Measurements from ENCODE around the gene SLC52A3.
"Not testable (repeated sequence)": the region's sequence is repeated elsewhere in the genome, so short reads cannot be mapped to it uniquely, and the experiment has no call there.

Gene SLC52A3

GRCh38 chr20:801678-802077 lies 33.4 kb upstream of the SLC52A3 start:
- no peak for TF ChIP-seq CTCF (IDR thresholded peaks at IDR 0.05; ENCODE audit: extremely low read depth, missing control alignments)
- no peak for DNase-seq (ENCODE audit: low spot score)

GRCh38 chr20:800026-800425 lies 31.7 kb upstream of the SLC52A3 start:
- DNase-seq (ENCODE audit: low spot score): not testable (repeated sequence)

GRCh38 chr20:798746-799145 lies 30.4 kb upstream of the SLC52A3 start:
- not testable (repeated sequence) for DNase-seq (ENCODE audit: low spot score)

- no peak for DNase-seq (ENCODE audit: low spot score)
- TF ChIP-seq CTCF (IDR thresholded peaks at IDR 0.05; ENCODE audit: extremely low read depth, missing control alignments): no peak
Observed at GRCh38 chr20:796921-797320, 28.6 kb upstream of the SLC52A3 start.

- TF ChIP-seq CTCF (IDR thresholded peaks at IDR 0.05; ENCODE audit: extremely low read depth, missing control alignments): no peak
- no peak for DNase-seq (ENCODE audit: low spot score)
Observed at GRCh38 chr20:792248-792647, 23.9 kb upstream of the SLC52A3 start.

GRCh38 chr20:791056-791455 lies 22.8 kb upstream of the SLC52A3 start:
- no peak for DNase-seq (ENCODE audit: low spot score)

GRCh38 chr20:787825-788224 lies 19.5 kb upstream of the SLC52A3 start:
- TF ChIP-seq CTCF (IDR thresholded peaks at IDR 0.05; ENCODE audit: extremely low read depth, missing control alignments): no peak
- DNase-seq (ENCODE audit: low spot score): no peak

More at GRCh38 chr20:791056-791455, 22.8 kb upstream of the SLC52A3 start:
- TF ChIP-seq CTCF (IDR thresholded peaks at IDR 0.05; ENCODE audit: extremely low read depth, missing control alignments): no peak

- TF ChIP-seq CTCF (IDR thresholded peaks at IDR 0.05; ENCODE audit: extremely low read depth, missing control alignments): no peak
- no peak for DNase-seq (ENCODE audit: low spot score)
Observed at GRCh38 chr20:779771-780170, 11.5 kb upstream of the SLC52A3 start.

- no peak for TF ChIP-seq CTCF (IDR thresholded peaks at IDR 0.05; ENCODE audit: extremely low read depth, missing control alignments)
- no peak for DNase-seq (ENCODE audit: low spot score)
Observed at GRCh38 chr20:776165-776564, 7.9 kb upstream of the SLC52A3 start.

All from GM20000 (cell line).